HepG2 (cell line): ENCODE data around the gene SLC25A28. TPM values are rescaled to one million over a fixed set of nuclear protein-coding genes. Genes with fewer than 3 reads are reported as not detected.

ENCODE experiments used
- ATF4 ChIP-seq, 2 experiments: fragments of 450-650 bp in 1 of 2; sonication (generic) in 1 of 2; formaldehyde crosslinking; IDR thresholded peaks; 2 replicates each; pipeline versions ENCODE4 v1.5.0 to v1.8.0; 2020 to 2022; ENCODE audit warnings: mild to moderate bottlenecking in 1 of 2, missing genetic modification reagents in 1 of 2
- ATF7-NPFF ChIP-seq: sonication (generic); formaldehyde crosslinking; IDR thresholded peaks from 2 replicates; pipeline ENCODE4 v1.8.1; 2023; ENCODE audit warnings: mild to moderate bottlenecking, low read depth, missing genetic modification reagents, moderate library complexity
- DZIP1 ChIP-seq: sonication (generic); formaldehyde crosslinking; IDR thresholded peaks from 2 replicates; pipeline ENCODE4 v1.5.0; 2020; ENCODE audit warnings: mild to moderate bottlenecking, missing genetic modification reagents
- HNRNPH1 ChIP-seq: fragments of 200-400 bp; formaldehyde crosslinking; optimal IDR thresholded peaks from 2 replicates; pipeline ENCODE3; 2017; ENCODE audit warnings: mild to moderate bottlenecking, low read depth, low read length
- PHF20 ChIP-seq: sonication (generic); formaldehyde crosslinking; IDR thresholded peaks from 2 replicates; pipeline ENCODE4 v1.5.0; 2020; ENCODE audit warnings: mild to moderate bottlenecking, missing genetic modification reagents
- SALL1 ChIP-seq: sonication (generic); formaldehyde crosslinking; IDR thresholded peaks from 2 replicates; pipeline ENCODE4 v1.8.0; 2022; ENCODE audit warnings: mild to moderate bottlenecking, missing genetic modification reagents
- TBP ChIP-seq: sonication (generic); formaldehyde crosslinking; IDR thresholded peaks from 2 replicates; pipeline ENCODE4 v1.5.0; 2020; ENCODE audit warnings: missing genetic modification reagents
- TBX2 ChIP-seq: sonication (generic); formaldehyde crosslinking; IDR thresholded peaks from 2 replicates; pipeline ENCODE4 v1.5.0; 2020; ENCODE audit warnings: missing genetic modification reagents, mild to moderate bottlenecking, borderline replicate concordance
- TEF ChIP-seq: sonication (generic); formaldehyde crosslinking; IDR thresholded peaks from 2 replicates; pipeline ENCODE4 v1.5.0; 2020; ENCODE audit warnings: missing genetic modification reagents
- ZNF12 ChIP-seq: sonication (generic); formaldehyde crosslinking; IDR thresholded peaks from 2 replicates; pipeline ENCODE4 v1.5.0; 2020; ENCODE audit warnings: missing genetic modification reagents
- ZNF180 ChIP-seq: sonication (generic); formaldehyde crosslinking; IDR thresholded peaks from 2 replicates; pipeline ENCODE4 v1.4.0; 2020; ENCODE audit warnings: low read depth, missing genetic modification reagents, borderline replicate concordance
- ZNF207 ChIP-seq: fragments of 450-650 bp; IDR thresholded peaks from 2 replicates; pipeline ENCODE4 v1.6.1; 2016; ENCODE audit warnings: antibody characterized with exemption, borderline replicate concordance
- ZNF234 ChIP-seq: sonication (generic); formaldehyde crosslinking; conservative IDR thresholded peaks from 2 replicates; pipeline ENCODE4 v1.5.1; 2020; ENCODE audit warnings: mild to moderate bottlenecking, missing genetic modification reagents
- ZNF263 ChIP-seq: sonication (generic); formaldehyde crosslinking; IDR thresholded peaks from 2 replicates; pipeline ENCODE4 v1.4.0; 2020; ENCODE audit warnings: missing genetic modification reagents
- ZNF382 ChIP-seq: sonication (generic); formaldehyde crosslinking; IDR thresholded peaks from 2 replicates; pipeline ENCODE4 v1.5.0; 2020; ENCODE audit warnings: missing genetic modification reagents, mild to moderate bottlenecking, borderline replicate concordance
- ZNF570 ChIP-seq: sonication (generic); formaldehyde crosslinking; IDR thresholded peaks from 2 replicates; pipeline ENCODE4 v1.4.0; 2020; ENCODE audit warnings: mild to moderate bottlenecking, missing genetic modification reagents, borderline replicate concordance
- polyA plus RNA-seq, 8 experiments: library from polyadenylated mRNA; depleted of rRNA in 3 of 8; stranded (reverse) in 7 of 8; unstranded in 1 of 8; fragments of >200 nt; fragmentation: Illumina TruSeq in 4 of 8; extraction: Trizol in 4 of 8; gene quantifications; 2 replicates each; pipeline versions ENCODE4 v1.2.1 to v1.2.3, GENCODE V29; 2011 to 2016; ENCODE audit warnings: low read depth in 4 of 8, missing spikeins in 1 of 8, mixed read lengths in 1 of 8; ENCODE audit not compliant: insufficient read depth in 1 of 8
- total RNA-seq, 5 experiments: library from RNA; depleted of rRNA; stranded (reverse); fragments of >200 nt; fragmentation: Illumina TruSeq; extraction: Trizol; gene quantifications; 2 replicates each; pipeline ENCODE4 v1.2.3, GENCODE V29; 2016; ENCODE audit warnings: low read depth in 1 of 5
- TF ChIP-seq, protein P1 (sequence below): sonication (generic); formaldehyde crosslinking; IDR thresholded peaks from 2 replicates; pipeline ENCODE4 v1.4.0; 2020; ENCODE audit warnings: mild to moderate bottlenecking, low read depth, missing genetic modification reagents
- TF ChIP-seq, protein P2 (sequence below): sonication (generic); formaldehyde crosslinking; IDR thresholded peaks from 2 replicates; pipeline ENCODE4 v1.4.0; 2020; ENCODE audit warnings: mild to moderate bottlenecking, missing genetic modification reagents
- TF ChIP-seq, protein P3 (sequence below): sonication (generic); formaldehyde crosslinking; IDR thresholded peaks from 2 replicates; pipeline ENCODE4 v1.4.0; 2020; ENCODE audit warnings: missing genetic modification reagents
- TF ChIP-seq, protein P4 (sequence below): sonication (generic); formaldehyde crosslinking; IDR thresholded peaks from 2 replicates; pipeline ENCODE4 v1.8.0; 2022; ENCODE audit warnings: missing genetic modification reagents, mild to moderate bottlenecking, moderate library complexity, borderline replicate concordance

Gene SLC25A28
- total and polyA plus RNA-seq, 2 of the 13 experiments (the other 11 are each of a cell fraction or from before 2014, with no cell fraction given): 15.2 to 41.0 TPM

DNA sequence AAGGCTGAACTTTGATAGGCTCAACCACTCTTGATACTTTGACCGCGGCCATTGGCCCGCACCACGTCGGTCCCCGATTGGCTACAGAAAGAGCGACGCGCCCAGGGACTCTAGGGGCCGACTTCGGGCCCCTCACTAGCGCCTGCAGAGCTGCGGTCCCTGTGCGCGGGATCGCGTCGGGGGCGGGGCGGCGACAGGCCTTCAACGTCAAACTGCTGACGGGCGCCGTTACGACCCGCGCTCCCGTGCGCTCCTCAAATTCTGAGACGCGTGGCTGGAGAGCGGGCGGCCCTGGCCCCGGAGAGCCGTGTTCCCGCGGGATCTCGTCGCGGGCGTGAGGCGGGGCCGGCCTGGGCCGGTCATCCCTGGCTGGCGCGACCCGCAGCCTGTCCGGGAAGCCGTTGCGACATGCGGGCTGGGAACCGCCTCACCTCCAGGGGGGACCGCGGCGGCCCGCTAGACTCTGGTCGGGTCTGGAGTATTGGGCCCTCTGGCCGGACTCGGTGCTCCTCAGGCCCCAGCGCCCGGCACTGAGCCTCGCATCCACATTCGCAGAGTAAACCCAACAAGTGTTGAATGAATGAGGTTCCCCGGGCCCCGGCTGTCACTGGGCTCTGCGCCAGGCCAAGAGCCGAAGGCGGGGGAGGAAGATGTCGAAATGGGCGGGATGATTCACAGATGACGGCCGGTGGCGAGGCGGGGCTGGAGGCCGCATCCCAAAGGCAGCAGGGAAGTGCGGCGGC lies 643 bp upstream of the SLC25A28 start (continued):
- TF ChIP-seq ATF4 (CRISPR knock-in tag; IDR thresholded peaks at IDR 0.05) (peak in 1 of 2 experiments; percentile 63; a peak in 1 of 4 replicates), ZNF382 (CRISPR knock-in tag) (no peak), ZNF234 (CRISPR knock-in tag) (peak; percentile 89; the same call in 1 of the 2 replicates), TEF (CRISPR knock-in tag) (peak; percentile 66; the same call in 1 of the 2 replicates), TBP (no peak), ZNF12 (CRISPR knock-in tag) (no peak; the same call in 1 of the 2 replicates), ATF7-NPFF (CRISPR knock-in tag) (peak; percentile 21; the same call in 1 of the 2 replicates), ZNF180 (CRISPR knock-in tag) (no peak), HNRNPH1 (no peak), DZIP1 (no peak), ZNF263 (no peak), PHF20 (CRISPR knock-in tag) (peak; percentile 76), SALL1 (peak; percentile 69), TBX2 (CRISPR knock-in tag) (peak; percentile 78; the same call in 1 of the 2 replicates), ZNF207 (no peak), ZNF570 (CRISPR knock-in tag) (peak; percentile 42; the same call in 1 of the 2 replicates)
- TF ChIP-seq, protein P1, sequence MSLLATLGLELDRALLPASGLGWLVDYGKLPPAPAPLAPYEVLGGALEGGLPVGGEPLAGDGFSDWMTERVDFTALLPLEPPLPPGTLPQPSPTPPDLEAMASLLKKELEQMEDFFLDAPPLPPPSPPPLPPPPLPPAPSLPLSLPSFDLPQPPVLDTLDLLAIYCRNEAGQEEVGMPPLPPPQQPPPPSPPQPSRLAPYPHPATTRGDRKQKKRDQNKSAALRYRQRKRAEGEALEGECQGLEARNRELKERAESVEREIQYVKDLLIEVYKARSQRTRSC: 0 out of 2 replicates have a peak, but pooled peaks have one; percentile 14
- TF ChIP-seq, protein P2, sequence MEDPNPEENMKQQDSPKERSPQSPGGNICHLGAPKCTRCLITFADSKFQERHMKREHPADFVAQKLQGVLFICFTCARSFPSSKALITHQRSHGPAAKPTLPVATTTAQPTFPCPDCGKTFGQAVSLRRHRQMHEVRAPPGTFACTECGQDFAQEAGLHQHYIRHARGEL (CRISPR knock-in tag): peak; percentile 89
- TF ChIP-seq, protein P3, sequence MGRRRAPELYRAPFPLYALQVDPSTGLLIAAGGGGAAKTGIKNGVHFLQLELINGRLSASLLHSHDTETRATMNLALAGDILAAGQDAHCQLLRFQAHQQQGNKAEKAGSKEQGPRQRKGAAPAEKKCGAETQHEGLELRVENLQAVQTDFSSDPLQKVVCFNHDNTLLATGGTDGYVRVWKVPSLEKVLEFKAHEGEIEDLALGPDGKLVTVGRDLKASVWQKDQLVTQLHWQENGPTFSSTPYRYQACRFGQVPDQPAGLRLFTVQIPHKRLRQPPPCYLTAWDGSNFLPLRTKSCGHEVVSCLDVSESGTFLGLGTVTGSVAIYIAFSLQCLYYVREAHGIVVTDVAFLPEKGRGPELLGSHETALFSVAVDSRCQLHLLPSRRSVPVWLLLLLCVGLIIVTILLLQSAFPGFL: no peak
- TF ChIP-seq, protein P4, sequence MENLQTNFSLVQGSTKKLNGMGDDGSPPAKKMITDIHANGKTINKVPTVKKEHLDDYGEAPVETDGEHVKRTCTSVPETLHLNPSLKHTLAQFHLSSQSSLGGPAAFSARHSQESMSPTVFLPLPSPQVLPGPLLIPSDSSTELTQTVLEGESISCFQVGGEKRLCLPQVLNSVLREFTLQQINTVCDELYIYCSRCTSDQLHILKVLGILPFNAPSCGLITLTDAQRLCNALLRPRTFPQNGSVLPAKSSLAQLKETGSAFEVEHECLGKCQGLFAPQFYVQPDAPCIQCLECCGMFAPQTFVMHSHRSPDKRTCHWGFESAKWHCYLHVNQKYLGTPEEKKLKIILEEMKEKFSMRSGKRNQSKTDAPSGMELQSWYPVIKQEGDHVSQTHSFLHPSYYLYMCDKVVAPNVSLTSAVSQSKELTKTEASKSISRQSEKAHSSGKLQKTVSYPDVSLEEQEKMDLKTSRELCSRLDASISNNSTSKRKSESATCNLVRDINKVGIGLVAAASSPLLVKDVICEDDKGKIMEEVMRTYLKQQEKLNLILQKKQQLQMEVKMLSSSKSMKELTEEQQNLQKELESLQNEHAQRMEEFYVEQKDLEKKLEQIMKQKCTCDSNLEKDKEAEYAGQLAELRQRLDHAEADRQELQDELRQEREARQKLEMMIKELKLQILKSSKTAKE (CRISPR knock-in tag): peak; percentile 57
